Anterior cingulate cortex (tissue), 58 donors: Measurements from ENCODE around the gene PSMD1.
A peak's percentile ranks its signal among the peaks of the same experiment; 100 is the strongest.
"Not testable (repeated sequence)": the region's sequence is repeated elsewhere in the genome, so short reads cannot be mapped to it uniquely, and the experiment has no call there.

Experiments used
- DNase-seq, 58 donors: peaks; one replicate each; lab custom pipeline; 2025; lab: John Stamatoyannopoulos, UW

PSMD1 gene

DNA sequence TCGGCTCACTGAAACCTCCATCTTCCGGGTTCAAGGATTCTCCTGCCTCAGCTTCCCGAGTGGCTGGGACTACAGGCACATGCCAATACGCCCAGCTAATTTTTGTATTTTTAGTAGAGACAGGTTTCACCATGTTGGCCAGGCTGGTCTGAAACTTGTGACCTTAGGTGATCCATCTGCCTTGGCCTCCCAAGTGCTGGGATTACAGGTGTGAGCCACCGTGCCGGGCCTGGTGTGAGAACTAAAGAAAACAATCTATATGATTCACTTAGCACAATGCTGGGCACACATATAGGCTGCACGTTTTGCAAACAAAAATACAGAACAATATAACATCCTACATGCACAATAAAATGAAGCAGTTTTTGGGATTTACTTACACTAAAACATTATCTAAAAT is 140.5 kb downstream of the PSMD1 start:
- not testable (repeated sequence) for DNase-seq

DNA sequence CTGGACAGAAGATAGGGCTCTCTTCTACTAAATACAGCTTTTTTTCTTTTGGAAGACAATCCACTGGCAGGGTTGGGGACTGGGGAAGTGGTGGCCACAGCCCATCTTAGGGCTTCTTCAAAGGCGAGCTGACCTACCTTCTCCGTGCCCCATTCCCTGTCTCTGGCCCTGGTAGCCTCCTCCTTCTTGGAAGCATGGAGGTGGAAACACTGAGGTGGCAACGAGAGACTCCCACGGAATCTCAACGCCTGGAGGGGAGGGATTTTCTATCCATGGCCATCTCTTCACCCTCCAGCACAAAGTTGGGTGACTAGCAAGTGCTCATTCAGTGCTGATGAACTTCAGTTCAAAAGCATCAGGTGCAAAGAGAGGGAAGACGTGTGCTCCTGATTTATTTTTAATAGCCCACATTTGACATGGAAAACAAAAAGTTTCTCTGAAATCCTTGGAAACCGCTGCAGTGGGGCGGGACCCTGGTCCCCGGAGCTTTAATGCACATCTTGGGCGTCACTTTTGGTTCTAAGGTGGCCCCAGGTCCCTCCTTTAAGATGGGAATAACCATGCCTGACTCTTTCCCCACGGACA is 141.1 kb downstream of the PSMD1 start:
- no peak for DNase-seq

DNA sequence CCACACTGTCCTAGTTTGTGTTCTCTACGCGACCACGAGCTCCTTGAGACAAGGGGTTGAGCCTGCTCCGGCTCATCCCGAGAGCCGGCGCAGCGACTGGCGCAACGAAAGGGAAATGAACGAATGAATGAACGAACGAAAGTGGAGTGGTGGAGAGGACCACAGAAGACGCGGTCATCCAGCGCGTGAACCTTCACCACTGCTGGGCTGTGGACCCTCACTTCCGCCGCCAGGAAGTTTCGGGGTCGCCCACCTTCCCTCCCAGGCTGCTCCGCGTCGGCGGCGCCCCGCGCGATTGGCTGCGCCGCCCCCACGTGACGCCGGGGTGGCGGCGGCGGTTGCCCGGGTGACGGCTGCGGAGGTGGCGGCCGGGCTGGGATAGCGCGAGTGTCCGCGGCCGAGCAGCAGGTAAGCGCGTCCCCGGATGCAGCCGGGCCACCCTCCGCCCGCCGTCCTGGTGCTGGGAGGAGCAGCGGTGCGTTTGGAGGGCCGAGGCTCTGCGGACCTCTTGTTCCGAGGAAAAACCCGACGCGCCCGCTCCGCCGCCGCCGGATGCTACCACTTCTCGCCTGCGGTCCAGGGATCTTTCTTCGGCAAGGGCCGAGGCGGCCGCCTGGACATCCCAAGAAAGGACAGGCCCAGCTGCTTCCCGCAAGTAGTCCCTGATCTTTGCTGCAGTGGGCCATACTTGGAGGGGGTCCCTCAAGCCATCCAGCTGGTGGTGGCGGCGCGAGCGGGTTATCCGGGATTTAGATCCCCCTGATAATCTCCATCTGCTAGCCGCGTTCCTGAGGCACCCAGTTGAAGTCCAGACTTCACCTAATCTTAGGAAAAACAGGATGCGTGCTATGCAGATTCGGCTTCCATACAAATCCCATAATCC is 141.9 kb downstream of the PSMD1 start, which contains the start of gene ARMC9:
TSS of gene ARMC9 (plus strand) at position 341 of the 883 bp plus-strand sequence. CDS start 7,608 bp downstream, outside the sequence.
- peak in 57 of 58 donors; percentile 28 to 87 (median 67) for DNase-seq

DNA sequence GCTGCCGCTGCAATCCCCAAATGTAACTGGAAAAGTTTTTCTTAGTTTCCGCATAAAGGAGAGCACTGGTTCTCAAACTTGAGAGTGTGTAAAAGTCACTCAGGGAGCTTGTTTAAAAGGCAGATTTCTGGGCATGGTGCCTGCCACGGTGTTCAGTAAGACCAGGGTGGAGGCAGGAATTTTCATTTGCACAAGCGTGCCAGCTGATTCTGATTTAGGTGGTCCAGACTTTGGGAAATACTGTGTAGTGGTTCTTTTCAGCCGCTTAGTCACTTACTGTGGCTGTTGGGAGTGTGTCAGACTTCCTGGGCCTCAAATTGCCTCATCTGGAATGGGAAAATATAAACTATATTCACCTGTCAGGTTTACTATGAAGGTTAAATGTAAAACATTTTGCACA is 142.6 kb downstream of the PSMD1 start:
- DNase-seq, result no peak

DNA sequence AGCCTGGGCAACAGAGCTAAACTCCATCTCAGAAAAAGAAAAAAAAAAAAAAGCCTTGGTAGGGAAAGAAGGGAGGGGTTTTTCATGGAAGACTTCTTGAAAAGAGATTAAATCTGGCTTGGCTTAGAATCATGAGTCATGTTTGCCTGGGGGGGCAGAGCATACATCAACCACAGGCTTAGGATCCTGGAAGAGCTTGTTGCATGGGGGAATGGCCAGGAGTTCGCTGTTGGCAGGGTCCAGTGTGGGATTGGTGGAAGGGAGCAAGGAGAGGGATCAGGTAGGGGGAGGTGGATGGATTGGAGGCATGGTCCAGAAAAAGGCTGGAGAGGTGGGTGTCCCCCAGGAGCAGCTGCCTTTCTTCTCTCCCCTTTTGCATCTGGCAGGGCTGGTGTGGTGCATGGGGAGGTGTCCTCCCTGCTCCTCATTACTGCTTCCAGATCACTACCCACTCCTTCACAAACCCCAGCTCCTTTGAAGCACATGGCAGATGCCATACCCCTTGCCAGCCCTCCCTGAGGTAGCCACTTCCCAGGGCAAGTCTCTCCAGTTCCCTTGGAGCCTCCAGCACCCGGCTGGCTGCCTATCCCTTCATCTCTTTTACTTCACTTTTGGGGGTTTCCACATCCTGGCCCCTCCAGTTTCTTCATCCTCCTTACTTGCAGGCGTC is 144.3 kb downstream of the PSMD1 start:
- no peak for DNase-seq

DNA sequence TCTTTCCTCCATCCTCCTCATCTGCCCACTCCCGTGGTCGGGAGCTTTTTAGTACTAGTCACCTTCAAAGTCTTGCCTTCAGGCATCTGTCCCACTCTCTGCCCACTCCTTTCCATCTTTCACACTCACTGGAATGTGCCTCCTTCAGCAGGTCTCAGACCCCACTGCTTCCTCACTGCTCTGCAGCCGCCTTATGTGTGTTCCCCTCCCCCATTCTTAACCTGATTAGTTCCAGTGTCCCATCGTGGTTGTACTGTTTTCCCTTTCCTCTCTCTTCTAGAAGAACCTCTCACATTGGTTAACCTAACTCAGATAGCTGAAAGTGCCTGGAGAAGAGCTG is 144.8 kb downstream of the PSMD1 start:
- no peak for DNase-seq

DNA sequence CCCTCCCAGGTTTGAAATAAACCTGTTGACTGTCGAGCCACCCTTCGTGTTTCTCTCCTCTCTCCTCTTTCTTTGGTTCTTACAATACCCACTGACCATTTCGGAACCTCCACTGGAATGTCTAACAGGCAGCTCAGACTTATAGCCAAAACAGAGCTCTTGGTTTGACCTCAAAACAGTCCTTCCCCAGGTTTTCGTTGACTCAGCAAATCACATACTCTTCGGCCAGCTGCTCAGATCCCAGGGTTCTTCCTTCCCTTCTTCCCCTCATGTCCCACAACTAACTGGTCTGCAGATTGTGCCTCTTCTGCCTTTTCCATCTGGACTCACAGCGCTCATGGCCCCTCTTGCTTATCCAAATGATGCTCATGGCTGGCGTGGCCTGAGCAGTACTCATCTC is 146.4 kb downstream of the PSMD1 start:
- no peak for DNase-seq

DNA sequence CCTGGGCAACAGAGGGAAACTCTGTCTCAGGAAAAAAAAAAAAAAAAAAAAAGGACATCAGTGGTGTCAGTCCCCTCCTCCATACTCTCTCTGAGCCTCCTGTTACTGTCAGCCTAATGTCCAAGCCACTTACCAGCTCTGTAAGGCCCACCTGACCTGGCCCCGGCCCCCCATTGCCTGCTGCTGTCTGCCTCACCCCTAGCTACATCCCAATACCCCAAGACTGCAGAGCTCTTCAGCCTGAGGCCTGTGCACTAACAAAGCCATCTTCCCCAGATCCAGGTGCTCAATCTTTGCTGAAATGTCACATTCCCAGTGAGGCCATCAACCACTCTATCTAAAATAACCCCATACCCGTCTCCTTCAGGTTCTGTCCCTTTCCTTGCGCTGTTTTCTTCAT is 147.5 kb downstream of the PSMD1 start:
- no peak for DNase-seq

- no peak for DNase-seq
Measured at GRCh38 chr2:231204581-231204980, 147.9 kb downstream of the PSMD1 start.

DNA sequence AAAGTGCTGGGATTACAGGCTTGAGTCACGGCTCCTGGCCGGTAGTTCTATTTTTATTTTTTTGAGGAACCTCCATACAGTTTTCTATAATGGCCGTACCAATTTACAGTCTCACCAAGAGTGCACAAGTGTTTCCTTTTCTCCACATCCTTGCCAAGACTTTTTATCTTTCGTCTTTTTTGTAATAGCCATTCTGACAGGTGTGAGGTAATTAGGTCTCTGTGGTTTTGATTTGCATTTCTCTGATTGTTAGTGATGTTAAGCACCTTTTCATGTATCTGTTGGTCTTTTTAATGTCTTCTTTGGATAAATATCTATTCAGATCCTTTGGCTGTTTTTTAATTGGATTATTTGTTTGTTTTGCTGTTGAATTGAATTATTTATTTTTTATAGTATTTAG is 151.1 kb downstream of the PSMD1 start:
- DNase-seq, result no peak

DNA sequence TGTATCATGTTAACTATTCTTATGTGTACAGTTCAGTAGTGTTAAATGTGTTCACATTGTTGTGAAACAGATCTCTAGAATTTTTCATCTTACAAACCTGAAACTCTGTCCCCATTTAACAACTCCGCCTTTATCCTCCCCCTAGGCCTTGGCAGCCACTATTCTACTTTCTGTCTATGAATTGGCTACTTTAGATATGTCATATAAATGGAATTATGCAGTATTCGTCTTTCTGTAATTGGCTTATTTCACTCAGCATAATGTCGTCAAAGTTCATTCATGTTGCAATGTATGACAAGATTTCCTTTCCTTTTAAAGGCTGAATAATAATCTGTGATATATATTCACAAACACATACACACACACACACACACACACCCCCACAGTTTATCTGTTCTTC is 154.1 kb downstream of the PSMD1 start:
- no peak for DNase-seq

GRCh38 chr2:231211486-231211885 is 154.8 kb downstream of the PSMD1 start:
- DNase-seq, result no peak

GRCh38 chr2:231212329-231212845 is 155.7 kb downstream of the PSMD1 start:
- DNase-seq, result no peak

DNA sequence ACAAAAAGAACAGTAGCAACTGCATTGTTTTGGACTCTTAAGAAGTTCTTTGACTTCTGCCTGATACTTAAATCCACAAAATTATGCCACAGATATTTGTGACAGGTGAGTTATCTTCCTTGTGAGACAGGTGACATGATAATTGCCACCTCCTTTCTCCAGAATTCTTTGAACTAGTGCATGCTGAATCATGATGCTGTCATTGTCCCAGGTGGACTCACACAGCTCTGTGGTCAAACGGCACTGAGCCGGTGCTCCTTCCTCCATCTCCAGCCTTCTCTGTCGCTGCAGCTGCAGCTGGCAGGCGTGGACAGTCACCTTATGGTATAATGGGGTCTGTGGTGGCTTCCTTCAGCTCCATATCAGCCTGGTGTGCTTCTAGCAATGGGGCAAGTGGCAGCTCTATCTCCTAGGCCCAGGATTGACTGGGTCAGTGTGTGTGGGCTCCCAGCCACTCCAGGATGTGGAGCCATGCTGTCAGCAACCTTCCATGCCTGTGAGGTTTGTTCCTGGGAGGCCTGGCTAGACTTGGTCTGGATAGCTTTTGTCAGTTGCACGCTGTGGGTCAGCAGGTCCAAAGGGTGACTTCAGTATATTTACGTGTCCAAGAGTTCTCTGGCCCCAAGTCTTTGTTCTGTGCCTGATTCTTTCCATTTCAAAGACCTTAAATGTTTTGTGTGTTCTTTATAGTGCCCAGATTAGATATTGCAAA is 157.4 kb downstream of the PSMD1 start:
- no peak for DNase-seq

- peak in 5 of 58 donors; percentile 8 to 44 (median 12) for DNase-seq
Measured at GRCh38 chr2:231218366-231218765, 161.7 kb downstream of the PSMD1 start.

GRCh38 chr2:231219289-231219688 is 162.6 kb downstream of the PSMD1 start:
- DNase-seq, result no peak

DNA sequence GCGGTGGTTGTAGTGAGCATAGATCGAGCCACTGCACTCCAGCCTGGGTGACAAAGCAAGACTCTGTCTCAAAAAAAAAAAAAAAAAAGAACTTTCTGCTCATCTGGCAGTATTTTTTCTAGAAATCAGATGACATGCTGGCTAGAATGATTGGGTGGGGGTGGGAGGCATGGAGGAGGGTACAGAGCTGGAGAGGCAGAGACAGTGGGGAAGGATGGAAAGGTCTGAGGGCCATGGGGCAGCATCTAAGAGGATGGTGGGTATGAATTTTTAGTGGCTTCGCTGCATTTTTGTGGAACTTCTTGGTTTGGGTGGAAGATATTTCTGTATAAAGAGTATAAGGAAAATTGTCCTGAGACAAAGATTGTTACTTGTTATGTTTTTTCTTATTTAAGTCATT is 165.1 kb downstream of the PSMD1 start:
- no peak for DNase-seq
